ENCODE data around the gene CD14. TPM values are rescaled to one million over a fixed set of nuclear protein-coding genes. Genes with fewer than 3 reads are reported as not detected.
A peak's percentile ranks its signal among the peaks of the same experiment; 100 is the strongest.
"Not testable (repeated sequence)": the region's sequence is repeated elsewhere in the genome, so short reads cannot be mapped to it uniquely, and the experiment has no call there.

The CD14 gene
- total and polyA plus RNA-seq, 7 experiments from 2014 or later = 0.56 to 198 (median 8.8) TPM

DNA sequence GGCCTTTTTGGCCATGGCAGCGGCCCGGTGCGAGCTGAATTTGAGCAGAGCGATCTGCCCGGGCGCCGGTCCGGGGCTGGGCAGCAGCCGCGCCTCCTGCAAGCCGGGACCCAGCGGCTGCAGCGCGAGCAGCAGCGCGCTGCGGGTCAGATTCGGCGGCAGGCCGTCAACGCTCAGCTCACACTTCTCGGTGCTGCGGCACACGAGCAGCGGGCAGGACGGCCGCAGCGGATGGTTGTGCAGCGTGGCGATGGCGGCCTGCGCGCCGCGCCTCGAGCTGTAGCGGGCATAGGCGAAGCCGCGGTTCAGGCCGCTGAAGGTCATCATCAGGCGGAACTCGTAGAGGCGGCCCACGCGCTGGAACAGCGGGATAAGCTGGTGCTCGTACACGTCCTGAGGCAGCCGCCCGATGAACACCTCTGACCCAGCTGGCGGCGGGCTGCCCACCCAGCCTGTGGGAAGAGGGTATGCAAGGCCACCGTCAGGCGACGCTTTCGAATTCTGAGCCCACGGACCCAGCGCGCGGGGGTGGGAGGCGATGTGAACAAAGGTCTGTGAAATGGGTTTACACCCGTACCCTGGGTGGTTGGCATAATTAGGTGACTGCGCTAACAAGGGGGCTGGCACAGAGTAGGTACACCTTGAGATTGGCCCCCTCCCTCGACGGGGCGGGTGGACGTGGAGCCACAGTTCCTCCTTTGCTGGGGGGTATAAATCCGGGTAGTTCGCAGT is 39.6 kb upstream of the CD14 start:
- no peak overlapping the region for H3K27ac Mint-ChIP-seq

DNA sequence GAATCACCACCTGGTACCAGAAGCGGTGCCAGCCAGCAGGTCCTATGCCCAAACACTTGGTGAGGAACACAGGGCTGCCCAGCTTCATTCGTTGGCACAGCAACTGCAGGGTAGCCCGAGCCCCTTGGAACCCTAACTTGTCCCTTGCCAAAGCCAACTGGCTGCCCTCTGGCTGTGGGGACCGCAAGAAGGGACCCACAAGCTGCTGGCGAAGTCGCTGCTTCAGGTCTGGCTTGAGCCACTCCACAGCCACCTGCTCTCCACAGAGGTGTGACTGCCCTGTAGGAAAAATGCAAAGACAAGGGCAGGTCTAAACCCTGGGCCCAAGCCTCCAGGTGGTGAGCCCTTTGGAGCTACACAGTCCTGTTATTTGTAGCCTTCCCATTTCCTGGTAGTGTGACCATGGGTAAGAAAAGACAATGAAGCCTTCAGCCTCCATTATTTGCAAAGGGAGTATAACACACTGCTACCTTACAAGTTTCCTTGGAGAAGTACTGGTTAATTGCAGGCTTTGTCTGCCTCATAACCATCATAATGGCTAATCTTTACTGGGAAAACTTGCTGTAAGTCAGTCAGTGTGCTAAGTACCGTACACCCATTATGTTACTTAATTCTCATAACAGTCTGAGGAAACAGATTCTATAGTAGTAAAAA is 38.6 kb upstream of the CD14 start:
- H3K36me3 ChIP-seq (ENCODE audit: control insufficient read depth in 2 of 3, insufficient read depth in 3 of 3, low read length in 3 of 3) = peaks cover 10 to 90% (median 17%) of the 10 kb centered on the region in 3 experiments

More for the DNA sequence above, 39.6 kb upstream of the CD14 start:
- H3K9me3 ChIP-seq (ENCODE audit: control insufficient read depth in 2 of 3, low read length in 3 of 3) = no peaks in the 10 kb centered on the region
- DNase-seq (peak in 1 of 9 donors; percentile 19), ATAC-seq (peak; percentile 35)
- ChIA-PET CTCF (interaction anchor here (0.6 kb wide), 1 partner anchor 25 kb away, joined by 5 read pairs; the partner anchor contains the start of genes IK and NDUFA2), POLR2A (no interaction called here)
- H3K36me3 Mint-ChIP-seq = peaks cover 12 to 54% (median 28%) of the 10 kb centered on the region in 5 donors
- H3K4me3 Mint-ChIP-seq = no peak overlapping the region
- peaks cover 0 to 2% (median 0%) of the 10 kb centered on the region in 11 donors for H3K9me3 Mint-ChIP-seq
- intact Hi-C loops (cut with micrococcal nuclease) = no loop called here
- peaks cover 0 to under 1% of the 10 kb centered on the region in 2 donors for H3K4me1 ChIP-seq (ENCODE audit: control insufficient read depth in 2 of 2, insufficient read depth in 2 of 2, low read length in 2 of 2)
- H3K4me1 Mint-ChIP-seq = peaks cover 3 to 12% (median 7%) of the 10 kb centered on the region in 7 donors
- no peaks in the 10 kb centered on the region for H3K27me3 ChIP-seq (ENCODE audit: control insufficient read depth in 2 of 2, insufficient read depth in 2 of 2, low read length in 2 of 2)
- H3K27me3 Mint-ChIP-seq = no peaks in the 10 kb centered on the region
- H3K27ac ChIP-seq (ENCODE audit: low read depth, low read length) = no peak overlapping the region
- H3K36me3 ChIP-seq (ENCODE audit: control insufficient read depth in 2 of 3, insufficient read depth in 3 of 3, low read length in 3 of 3) = peaks cover 11 to 97% (median 26%) of the 10 kb centered on the region in 3 experiments
- H3K4me3 ChIP-seq (ENCODE audit: low read length) = no peak overlapping the region

DNA sequence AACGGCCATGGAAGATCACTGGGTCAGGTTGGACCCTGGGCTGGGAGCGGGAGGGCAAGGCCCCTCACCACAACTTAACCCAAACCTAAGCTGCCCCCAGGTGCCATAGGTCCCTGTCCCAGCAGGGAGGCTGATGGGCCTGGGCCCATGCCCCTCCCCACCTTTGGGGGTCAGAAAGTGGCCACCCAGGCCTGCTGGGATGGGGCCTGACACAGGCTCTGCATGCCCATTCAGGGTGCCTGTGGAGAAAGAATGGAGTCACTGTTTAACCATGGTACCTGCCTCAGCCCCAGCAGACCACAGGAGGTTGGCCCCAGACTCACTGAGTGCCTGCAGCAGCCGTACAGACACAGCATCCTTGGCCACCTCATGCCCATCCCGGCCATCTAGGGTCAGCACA is 38.1 kb upstream of the CD14 start:
- H3K9me3 ChIP-seq (ENCODE audit: control insufficient read depth in 2 of 3, low read length in 3 of 3); H3K27ac ChIP-seq (ENCODE audit: low read depth, low read length); intact Hi-C loops (cut with micrococcal nuclease); H3K27me3 Mint-ChIP-seq; H3K4me3 ChIP-seq (ENCODE audit: low read length); CTCF ChIA-PET; ATAC-seq; H3K4me3 Mint-ChIP-seq; H3K9me3 Mint-ChIP-seq; H3K27ac Mint-ChIP-seq; H3K4me1 ChIP-seq (ENCODE audit: control insufficient read depth in 2 of 2, insufficient read depth in 2 of 2, low read length in 2 of 2); H3K27me3 ChIP-seq (ENCODE audit: control insufficient read depth in 2 of 2, insufficient read depth in 2 of 2, low read length in 2 of 2); DNase-seq: not testable (repeated sequence)
- H3K4me1 Mint-ChIP-seq = peaks cover 14 to 27% (median 21%) of the 10 kb centered on the region in 7 donors
- peaks cover 10 to 50% (median 28%) of the 10 kb centered on the region in 5 donors for H3K36me3 Mint-ChIP-seq
- peaks cover 4 to 84% (median 12%) of the 10 kb centered on the region in 3 experiments for H3K36me3 ChIP-seq (ENCODE audit: control insufficient read depth in 2 of 3, insufficient read depth in 3 of 3, low read length in 3 of 3)
- POLR2A ChIA-PET = interaction anchor here (1.0 to 1.1 kb wide), 2 partner anchors 23 to 24 kb away, joined by 3 to 4 read pairs; partner anchors contain the start of genes IK and NDUFA2

More for the DNA sequence above, 38.6 kb upstream of the CD14 start:
- Mint-ChIP-seq H3K27ac (peak overlapping the region in 3 of 9 donors; percentile 12 to 45 (median 35)), H3K36me3 (peaks cover 10 to 54% (median 27%) of the 10 kb centered on the region in 5 donors), H3K27me3 (no peaks in the 10 kb centered on the region), H3K4me3 (no peak overlapping the region), H3K4me1 (peaks cover 9 to 22% (median 15%) of the 10 kb centered on the region in 7 donors), H3K9me3 (peaks cover 0 to 2% (median 0%) of the 10 kb centered on the region in 11 donors)
- Histone ChIP-seq H3K4me3 (ENCODE audit: low read length) (no peak overlapping the region), H3K9me3 (ENCODE audit: control insufficient read depth in 2 of 3, low read length in 3 of 3) (no peaks in the 10 kb centered on the region), H3K4me1 (ENCODE audit: control insufficient read depth in 2 of 2, insufficient read depth in 2 of 2, low read length in 2 of 2) (peaks cover 0 to 8% of the 10 kb centered on the region in 2 donors), H3K27me3 (ENCODE audit: control insufficient read depth in 2 of 2, insufficient read depth in 2 of 2, low read length in 2 of 2) (no peaks in the 10 kb centered on the region), H3K27ac (ENCODE audit: low read depth, low read length) (no peak overlapping the region)
- ChIA-PET CTCF (no interaction called here), POLR2A (interaction anchor here (1.0 to 1.1 kb wide), 2 partner anchors 24 to 25 kb away, joined by 3 to 4 read pairs; partner anchors contain the start of genes IK and NDUFA2)
- DNase-seq (no peak), ATAC-seq (no peak)
- intact Hi-C loops (cut with micrococcal nuclease) = no loop called here

GRCh38 chr5:140664359-140665119 is 31.6 kb upstream of the CD14 start, which contains the start of gene WDR55:
WDR55 (plus strand) TSS chr5:140664904; CDS start chr5:140664913, 9 bp downstream.
- H3K9me3 Mint-ChIP-seq = peaks cover 0 to 1% (median 0%) of the 10 kb centered on the region in 11 donors
- H3K4me3 Mint-ChIP-seq = peak within 1 kb of the TSS; percentile 96 to 100 (median 98)
- ChIA-PET CTCF (interaction anchor here (0.6 to 1.6 kb wide), 3 partner anchors 17 to 47 kb away, joined by 3 to 4 read pairs (median 3); partner anchors contain the start of genes IK and NDUFA2), POLR2A (interaction anchor here (0.6 to 5.2 kb wide), 19 partner anchors 11 to 117 kb away, joined by 3 to 41 read pairs (median 4); partner anchors contain the start of genes EIF4EBP3, HARS1, HARS2 and IK)
- H3K9me3 ChIP-seq (ENCODE audit: control insufficient read depth in 2 of 3, low read length in 3 of 3) = no peaks in the 10 kb centered on the region
- H3K36me3 ChIP-seq (ENCODE audit: control insufficient read depth in 2 of 3, insufficient read depth in 3 of 3, low read length in 3 of 3) = peaks cover 3 to 61% (median 18%) of the 10 kb centered on the region in 3 experiments
- H3K27me3 ChIP-seq (ENCODE audit: control insufficient read depth in 2 of 2, insufficient read depth in 2 of 2, low read length in 2 of 2) = no peaks in the 10 kb centered on the region
- peak within 1 kb of the TSS; percentile 93 to 100 (median 98) for H3K27ac Mint-ChIP-seq
- H3K27me3 Mint-ChIP-seq = no peaks in the 10 kb centered on the region
- H3K4me1 Mint-ChIP-seq = peaks cover 17 to 48% (median 38%) of the 10 kb centered on the region in 7 donors
- intact Hi-C loops (cut with micrococcal nuclease) = loop anchor here (1.0 kb wide), 10 partner anchors 17 to 557 kb away; partner anchors contain the start of genes ANKHD1 (in 2 of the 2), APBB3 (in 2 of the 2), HARS1 (in 2 of the 2) and HARS2 (in 2 of the 2)
- ATAC-seq (peak; percentile 97), DNase-seq (peak; percentile 91 to 98 (median 94))
- H3K4me1 ChIP-seq (ENCODE audit: control insufficient read depth in 2 of 2, insufficient read depth in 2 of 2, low read length in 2 of 2) = peaks cover 0 to 8% of the 10 kb centered on the region in 2 donors
- H3K4me3 ChIP-seq (ENCODE audit: low read length) = peak within 1 kb of the TSS; percentile 95
- peak within 1 kb of the TSS; percentile 97 for H3K27ac ChIP-seq (ENCODE audit: low read depth, low read length)
- peaks cover 19 to 51% (median 34%) of the 10 kb centered on the region in 5 donors for H3K36me3 Mint-ChIP-seq

DNA sequence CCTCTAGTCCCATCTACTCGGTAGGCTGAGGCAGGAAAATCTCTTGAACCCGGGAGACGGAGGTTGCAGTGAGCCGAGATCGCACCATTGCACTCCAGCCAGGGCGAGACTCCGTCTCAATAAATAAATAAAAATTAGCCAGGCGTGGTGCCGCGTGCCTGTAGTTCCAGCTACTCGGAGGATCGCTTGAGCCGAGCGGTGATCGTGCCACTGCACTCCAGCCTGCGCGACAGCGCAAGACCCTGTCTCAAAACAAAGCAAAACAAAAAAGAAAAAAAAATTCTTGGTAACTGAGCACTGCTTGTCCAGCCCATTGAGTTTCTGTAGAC is 31.0 kb upstream of the CD14 start:
- H3K4me1 ChIP-seq (ENCODE audit: control insufficient read depth in 2 of 2, insufficient read depth in 2 of 2, low read length in 2 of 2) = peaks cover 0 to 8% of the 10 kb centered on the region in 2 donors
- Mint-ChIP-seq H3K36me3 (peaks cover 19 to 51% (median 39%) of the 10 kb centered on the region in 5 donors), H3K4me3 (peak overlapping the region; percentile 96 to 100 (median 98)), H3K4me1 (peaks cover 15 to 48% (median 38%) of the 10 kb centered on the region in 7 donors), H3K9me3 (peaks cover 0 to 1% (median 0%) of the 10 kb centered on the region in 11 donors), H3K27me3 (no peaks in the 10 kb centered on the region), H3K27ac (peak overlapping the region; percentile 93 to 100 (median 98))
- ChIA-PET POLR2A (interaction anchor here (0.6 to 5.2 kb wide), 14 partner anchors 12 to 111 kb away, joined by 3 to 41 read pairs (median 5); partner anchors contain the start of genes HARS1, HARS2, IK and NDUFA2), CTCF (interaction anchor here (0.6 kb wide), 1 partner anchor 47 kb away, joined by 3 read pairs; no protein-coding TSS in a partner anchor)
- ATAC-seq (no peak), DNase-seq (no peak)
- no peaks in the 10 kb centered on the region for H3K27me3 ChIP-seq (ENCODE audit: control insufficient read depth in 2 of 2, insufficient read depth in 2 of 2, low read length in 2 of 2)
- peak overlapping the region; percentile 97 for H3K27ac ChIP-seq (ENCODE audit: low read depth, low read length)
- H3K36me3 ChIP-seq (ENCODE audit: control insufficient read depth in 2 of 3, insufficient read depth in 3 of 3, low read length in 3 of 3) = peaks cover 5 to 61% (median 18%) of the 10 kb centered on the region in 3 experiments
- no peaks in the 10 kb centered on the region for H3K9me3 ChIP-seq (ENCODE audit: control insufficient read depth in 2 of 3, low read length in 3 of 3)
- intact Hi-C loops (cut with micrococcal nuclease) = loop anchor here (1.0 kb wide), 10 partner anchors 17 to 557 kb away; partner anchors contain the start of genes ANKHD1 (in 2 of the 2), APBB3 (in 2 of the 2), HARS1 (in 2 of the 2) and HARS2 (in 2 of the 2)
- peak overlapping the region; percentile 95 for H3K4me3 ChIP-seq (ENCODE audit: low read length)
